Testis (tissue), 2 donors: ENCODE results near the gene LPP.

Source experiments
- CTCF ChIP-seq, 3 experiments: fragments of 450-650 bp in 2 of 3; fragments of 200-600 bp in 1 of 3; sonication (generic) in 1 of 3; IDR thresholded peaks; one replicate each; pipeline ENCODE4 v1.5.1; 2016 to 2019; ENCODE audit warnings: antibody characterized with exemption in 3 of 3, mild to moderate bottlenecking in 2 of 3, moderate library complexity in 1 of 3
- POLR2A ChIP-seq: fragments of 450-650 bp; IDR thresholded peaks from one replicate; pipeline ENCODE4 v1.6.1; 2017; ENCODE audit warnings: antibody characterized with exemption, mild to moderate bottlenecking, moderate library complexity

GRCh38 chr3:188353426-188353825 is 199.5 kb downstream of the LPP start:
- no peak for TF ChIP-seq POLR2A
- no peak for TF ChIP-seq CTCF (IDR thresholded peaks at IDR 0.05)
